GM12878 (cell line): ENCODE results near the gene ATXN7L1. TPM values are rescaled to one million over a fixed set of nuclear protein-coding genes. Genes with fewer than 3 reads are reported as not detected.

Experiments used
- ASH2L ChIP-seq: fragments of 300-600, 200-600 bp; sonication (generic); IDR thresholded peaks from 2 replicates; pipeline ENCODE4 v1.6.1; 2017; ENCODE audit warnings: low read depth, mild to moderate bottlenecking, borderline replicate concordance
- ATF7 ChIP-seq: fragments of 450-650 bp; IDR thresholded peaks from 2 replicates; pipeline ENCODE4 v1.6.1; 2016; ENCODE audit warnings: low read depth, mild to moderate bottlenecking
- BCLAF1 ChIP-seq: fragments of 450-650 bp; IDR thresholded peaks from 2 replicates; pipeline ENCODE4 v1.6.1; 2017; ENCODE audit warnings: antibody characterized with exemption, mild to moderate bottlenecking, moderate library complexity
- BMI1 ChIP-seq: fragments of 450-650 bp; IDR thresholded peaks from 2 replicates; pipeline ENCODE4 v1.6.1; 2016; ENCODE audit warnings: mild to moderate bottlenecking, moderate library complexity, borderline replicate concordance
- CHD4 ChIP-seq: fragments of 200-600 bp; sonication (generic); IDR thresholded peaks from 2 replicates; pipeline ENCODE4 v1.6.1; 2016; ENCODE audit warnings: mild to moderate bottlenecking
- CREB1 ChIP-seq: IDR thresholded peaks from 2 replicates; pipeline ENCODE4 v1.6.1; 2012; ENCODE audit warnings: low read depth, mild to moderate bottlenecking, inconsistent platforms
- EED ChIP-seq: sonication (generic); IDR thresholded peaks from 2 replicates; pipeline ENCODE4 v1.6.1; 2016; ENCODE audit warnings: antibody characterized with exemption, low read depth
- EGR1 ChIP-seq, 2 experiments: IDR thresholded peaks; 1 replicate in 1 of 2; 2 replicates in 1 of 2; pipeline ENCODE4 v1.6.1; 2011 to 2012; ENCODE audit warnings: low read depth in 2 of 2, low read length in 2 of 2, borderline replicate concordance in 1 of 2, mild to moderate bottlenecking in 1 of 2, moderate library complexity in 1 of 2
- ETV6 ChIP-seq, 2 experiments: fragments of 450-650 bp in 1 of 2; IDR thresholded peaks in 1 of 2; conservative IDR thresholded peaks in 1 of 2; 2 replicates each; pipeline ENCODE4 v1.6.1; 2014; ENCODE audit warnings: antibody characterized with exemption in 1 of 2, borderline replicate concordance in 1 of 2, low read depth in 1 of 2, mild to moderate bottlenecking in 1 of 2, moderate library complexity in 1 of 2
- IRF4 ChIP-seq: IDR thresholded peaks from 2 replicates; pipeline ENCODE4 v1.6.1; 2011; ENCODE audit warnings: low read depth, low read length
- MEF2B ChIP-seq: fragments of 450-650 bp; IDR thresholded peaks from 2 replicates; pipeline ENCODE4 v1.6.1; 2018; ENCODE audit warnings: mild to moderate bottlenecking, moderate library complexity; ENCODE audit not compliant: partially characterized antibody, poor library complexity, severe bottlenecking
- MTA2 ChIP-seq: fragments of 450-650 bp; IDR thresholded peaks from 2 replicates; pipeline ENCODE4 v1.6.1; 2016; ENCODE audit warnings: low read depth, mild to moderate bottlenecking, moderate library complexity
- NFIC ChIP-seq: IDR thresholded peaks from 2 replicates; pipeline ENCODE4 v1.6.1; 2012; ENCODE audit warnings: low read depth, mild to moderate bottlenecking, inconsistent platforms, low read length, moderate library complexity
- NR2C1 ChIP-seq: fragments of 450-650 bp; IDR thresholded peaks from 2 replicates; pipeline ENCODE4 v1.6.1; 2017; ENCODE audit warnings: antibody characterized with exemption, mild to moderate bottlenecking, moderate library complexity
- PAX5 ChIP-seq: IDR thresholded peaks from 2 replicates; pipeline ENCODE4 v1.6.1; 2011; ENCODE audit warnings: low read depth, low read length, borderline replicate concordance
- POLR2A ChIP-seq: IDR thresholded peaks from 2 replicates; pipeline ENCODE4 v1.6.1; 2011; ENCODE audit warnings: low read depth, mild to moderate bottlenecking, low read length
- RFX5 ChIP-seq: IDR thresholded peaks from 2 replicates; pipeline ENCODE4 v1.6.1; 2011; ENCODE audit warnings: low read depth, low read length, improper control_type of control experiment
- SIX5 ChIP-seq: IDR thresholded peaks from 2 replicates; pipeline ENCODE4 v1.6.1; 2011; ENCODE audit warnings: mild to moderate bottlenecking, low read depth, low read length, moderate library complexity; ENCODE audit not compliant: severe bottlenecking
- SMAD1 ChIP-seq: fragments of 450-650 bp; IDR thresholded peaks from 2 replicates; pipeline ENCODE4 v1.6.1; 2018; ENCODE audit warnings: mild to moderate bottlenecking, low read depth; ENCODE audit not compliant: partially characterized antibody
- SMAD5 ChIP-seq: IDR thresholded peaks from 2 replicates; pipeline ENCODE4 v1.6.1; 2016; ENCODE audit warnings: antibody characterized with exemption, low read depth
- SMARCA5 ChIP-seq: fragments of 450-650 bp; IDR thresholded peaks from 2 replicates; pipeline ENCODE4 v1.6.1; 2017; ENCODE audit warnings: mild to moderate bottlenecking
- SP1 ChIP-seq: IDR thresholded peaks from one replicate; pipeline ENCODE4 v1.6.1; 2011; ENCODE audit warnings: low read depth, low read length
- TCF7 ChIP-seq: IDR thresholded peaks from 2 replicates; pipeline ENCODE4 v1.6.1; 2014; ENCODE audit warnings: antibody characterized with exemption, borderline replicate concordance
- ZBTB11 ChIP-seq: fragments of 450-650 bp; formaldehyde crosslinking; IDR thresholded peaks from 2 replicates; pipeline ENCODE4 v1.5.0; 2022; ENCODE audit warnings: mild to moderate bottlenecking, missing genetic modification characterization
- polyA plus RNA-seq, 11 experiments: library from polyadenylated mRNA; depleted of rRNA in 4 of 11; unstranded in 6 of 11; stranded (reverse) in 5 of 11; fragments of >200 nt; fragmentation: Nextera tagmentation in 4 of 11; fragmentation: Illumina TruSeq in 1 of 11; extraction: Ambion mirVana in 4 of 11; extraction: Trizol in 1 of 11; gene quantifications; 1 replicate in 1 of 11; 2 replicates in 10 of 11; pipeline versions ENCODE4 v1.2.1 to v1.2.3, GENCODE V29; 2011 to 2016; ENCODE audit warnings: inconsistent platforms in 2 of 11, missing spikeins in 2 of 11, low read depth in 1 of 11
- total RNA-seq, 4 experiments: library from RNA; depleted of rRNA in 3 of 4; stranded (reverse); fragments of >200 nt in 3 of 4; fragmentation: Illumina TruSeq in 1 of 4; extraction: Trizol in 1 of 4; gene quantifications; 2 replicates each; pipeline versions ENCODE4 v1.2.1 to v1.2.3, GENCODE V29; 2013 to 2021
- TF ChIP-seq, protein P1 (sequence below): IDR thresholded peaks from 2 replicates; pipeline ENCODE4 v1.6.1; 2011; ENCODE audit warnings: mild to moderate bottlenecking, low read depth, low read length, moderate library complexity; ENCODE audit not compliant: insufficient replicate concordance

Gene ATXN7L1
- total and polyA plus RNA-seq, 10 of the 15 experiments (the other 5 are each of a cell fraction or from before 2014, with no cell fraction given), result 0.40 to 2.9 (median 1.2) TPM

DNA sequence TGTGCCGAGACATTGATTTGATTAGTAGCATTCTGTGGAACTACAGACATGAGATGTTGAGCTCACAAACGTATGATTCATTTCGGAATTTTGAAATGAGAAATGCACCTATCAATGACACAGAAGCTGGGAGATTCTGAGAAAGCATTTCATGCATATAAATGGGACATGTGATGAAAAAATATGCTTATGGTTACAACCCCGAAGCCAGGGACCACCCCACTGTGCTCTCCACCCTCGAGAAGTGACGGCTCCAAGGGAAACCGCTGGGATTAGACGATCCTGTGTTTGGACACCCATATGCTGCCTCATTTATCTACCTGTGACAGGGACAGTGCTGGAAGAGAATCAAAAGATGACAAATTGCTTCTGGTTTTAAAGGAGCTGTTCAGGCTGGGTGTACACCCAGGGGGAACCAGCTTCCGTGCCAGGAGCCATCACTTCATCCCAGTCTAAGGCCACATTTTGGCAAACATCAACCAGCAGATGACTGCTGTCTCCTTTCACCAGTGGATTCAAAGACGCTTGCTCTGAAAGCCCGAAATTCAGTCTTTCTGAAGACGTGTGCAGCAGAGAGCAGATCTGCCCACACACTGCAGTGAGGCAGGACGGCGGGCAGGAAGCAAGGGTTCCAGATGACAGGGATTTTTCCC, 109.9 kb downstream of the ATXN7L1 start (continued):
- TF ChIP-seq ZBTB11 (no peak), POLR2A (no peak), MEF2B (no peak), IRF4 (peak; percentile 91), SMAD5 (no peak), SIX5 (no peak), NFIC (peak; percentile 68), MTA2 (peak; percentile 58; the same call in 1 of the 2 replicates), ETV6 (conservative IDR thresholded peaks at IDR 0.05 in 1 of 2, IDR thresholded peaks at IDR 0.05 in 1 of 2; ENCODE audit: borderline replicate concordance in 1 of 2, low read depth in 1 of 2) (no peak), EGR1 (IDR thresholded peaks at IDR 0.05; ENCODE audit: borderline replicate concordance in 1 of 2, low read depth in 2 of 2, low read length in 2 of 2) (no peak), ASH2L (no peak), BCLAF1 (no peak), SP1 (no peak), CHD4 (no peak), EED (no peak), SMARCA5 (no peak), BMI1 (peak; percentile 35; the same call in 1 of the 2 replicates), NR2C1 (no peak), PAX5 (0 out of 2 replicates have a peak, but pooled peaks have one; percentile 26), TCF7 (no peak), ATF7 (peak; percentile 68; the same call in 1 of the 2 replicates), SMAD1 (no peak), RFX5 (no peak), CREB1 (peak; percentile 36; the same call in 1 of the 2 replicates)
- TF ChIP-seq, protein P1, sequence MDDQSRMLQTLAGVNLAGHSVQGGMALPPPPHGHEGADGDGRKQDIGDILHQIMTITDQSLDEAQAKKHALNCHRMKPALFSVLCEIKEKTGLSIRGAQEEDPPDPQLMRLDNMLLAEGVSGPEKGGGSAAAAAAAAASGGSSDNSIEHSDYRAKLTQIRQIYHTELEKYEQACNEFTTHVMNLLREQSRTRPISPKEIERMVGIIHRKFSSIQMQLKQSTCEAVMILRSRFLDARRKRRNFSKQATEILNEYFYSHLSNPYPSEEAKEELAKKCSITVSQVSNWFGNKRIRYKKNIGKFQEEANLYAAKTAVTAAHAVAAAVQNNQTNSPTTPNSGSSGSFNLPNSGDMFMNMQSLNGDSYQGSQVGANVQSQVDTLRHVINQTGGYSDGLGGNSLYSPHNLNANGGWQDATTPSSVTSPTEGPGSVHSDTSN, result no peak
